HEK293 (cell line): Measurements from ENCODE around the gene SLC6A17.

Experiments used
- CTCF ChIA-PET: fragments of 350-600 bp; formaldehyde crosslinking; extraction: SDS; loops from one replicate; lab custom pipeline; 2021; ENCODE audit warnings: antibody characterized with exemption; lab: Yijun Ruan, JAX
- POLR2A ChIA-PET: fragments of 300-600 bp; formaldehyde crosslinking; extraction: SDS; loops from one replicate; lab custom pipeline; 2020; ENCODE audit warnings: antibody characterized with exemption, inconsistent platforms; lab: Yijun Ruan, JAX
- H3K27ac ChIP-seq: fragments of 200-500 bp; sonication (Bioruptor generic); 2 replicates; pipeline ENCODE4 v1.5.1; 2014; ENCODE audit warnings: low read depth, low read length, control low read depth, inconsistent platforms; ENCODE audit errors: extremely low read depth
- H3K36me3 ChIP-seq, 2 experiments: fragments of 200-500 bp in 1 of 2; sonication (Bioruptor generic) in 1 of 2; 1 replicate in 1 of 2; 2 replicates in 1 of 2; pipeline ENCODE4 v1.5.1; 2014 to 2017; ENCODE audit warnings: inconsistent platforms in 2 of 2, low read length in 2 of 2; ENCODE audit not compliant: control insufficient read depth in 2 of 2, insufficient read depth in 1 of 2
- H3K4me1 ChIP-seq: fragments of 200-500 bp; sonication (Bioruptor generic); 2 replicates; pipeline ENCODE4 v1.5.1; 2014; ENCODE audit warnings: mild to moderate bottlenecking, low read length, inconsistent platforms; ENCODE audit not compliant: control insufficient read depth, insufficient read depth
- H3K4me3 ChIP-seq: 2 replicates; pipeline ENCODE4 v1.5.1; 2011; ENCODE audit warnings: low read depth, mild to moderate bottlenecking, control low read depth, low read length, moderate library complexity
- H3K9me3 ChIP-seq: fragments of 200-500 bp; sonication (Bioruptor generic); 2 replicates; pipeline ENCODE4 v1.5.1; 2014; ENCODE audit warnings: low read depth, low read length, inconsistent platforms; ENCODE audit not compliant: control insufficient read depth, insufficient read depth
- ZBTB17 ChIP-seq: fragments of 450-650 bp; formaldehyde crosslinking; IDR thresholded peaks from 2 replicates; pipeline ENCODE4 v1.5.1; 2016; ENCODE audit warnings: missing biosample characterization, missing genetic modification characterization
- ZNF133 ChIP-seq: fragments of 450-650 bp; formaldehyde crosslinking; IDR thresholded peaks from 2 replicates; pipeline ENCODE4 v1.5.1; 2016; ENCODE audit warnings: missing biosample characterization, missing genetic modification characterization
- ZNF146 ChIP-seq: fragments of 450-650 bp; formaldehyde crosslinking; IDR thresholded peaks from 2 replicates; pipeline ENCODE4 v1.5.1; 2016; ENCODE audit warnings: missing biosample characterization, missing genetic modification characterization
- ZNF248 ChIP-seq: fragments of 450-650 bp; formaldehyde crosslinking; IDR thresholded peaks from 2 replicates; pipeline ENCODE4 v1.5.1; 2017; ENCODE audit warnings: missing biosample characterization, missing genetic modification characterization
- ZNF366 ChIP-seq: fragments of 450-650 bp; formaldehyde crosslinking; conservative IDR thresholded peaks from 2 replicates; pipeline ENCODE4 v1.5.1; 2016; ENCODE audit warnings: missing biosample characterization, missing genetic modification characterization
- ZNF426 ChIP-seq: fragments of 450-650 bp; formaldehyde crosslinking; IDR thresholded peaks from 2 replicates; pipeline ENCODE4 v1.5.1; 2017; ENCODE audit warnings: missing biosample characterization, missing genetic modification characterization, mild to moderate bottlenecking, inconsistent platforms, moderate library complexity
- ZNF529 ChIP-seq: fragments of 450-650 bp; formaldehyde crosslinking; IDR thresholded peaks from 2 replicates; pipeline ENCODE4 v1.5.1; 2017; ENCODE audit warnings: missing genetic modification characterization, missing biosample characterization; ENCODE audit not compliant: insufficient replicate concordance
- ZNF555 ChIP-seq: fragments of 450-650 bp; formaldehyde crosslinking; conservative IDR thresholded peaks from 2 replicates; pipeline ENCODE4 v1.5.1; 2017; ENCODE audit warnings: missing biosample characterization, mild to moderate bottlenecking, missing genetic modification characterization, inconsistent platforms
- ZNF629 ChIP-seq: fragments of 450-650 bp; formaldehyde crosslinking; IDR thresholded peaks from 2 replicates; pipeline ENCODE4 v1.5.1; 2017; ENCODE audit warnings: missing biosample characterization, missing genetic modification characterization
- ZSCAN23 ChIP-seq: fragments of 450-650 bp; formaldehyde crosslinking; IDR thresholded peaks from 2 replicates; pipeline ENCODE4 v1.5.1; 2016; ENCODE audit warnings: missing biosample characterization, missing genetic modification characterization
- TF ChIP-seq, protein P1 (sequence below): IDR thresholded peaks from 2 replicates; pipeline ENCODE4 v1.6.1; 2011; ENCODE audit warnings: mild to moderate bottlenecking, low read depth, low read length, borderline replicate concordance
- TF ChIP-seq, protein P2 (sequence below): fragments of 450-650 bp; formaldehyde crosslinking; IDR thresholded peaks from 2 replicates; pipeline ENCODE4 v1.5.1; 2016; ENCODE audit warnings: missing biosample characterization, missing genetic modification characterization
- TF ChIP-seq, protein P3 (sequence below): fragments of 450-650 bp; formaldehyde crosslinking; IDR thresholded peaks from 2 replicates; pipeline ENCODE4 v1.5.1; 2016; ENCODE audit warnings: missing biosample characterization, missing genetic modification characterization
- TF ChIP-seq, protein P4 (sequence below): fragments of 450-650 bp; formaldehyde crosslinking; IDR thresholded peaks from 2 replicates; pipeline ENCODE4 v1.5.1; 2016; ENCODE audit warnings: missing biosample characterization, missing genetic modification characterization
- TF ChIP-seq, protein P5 (sequence below): fragments of 450-650 bp; formaldehyde crosslinking; IDR thresholded peaks from 2 replicates; pipeline ENCODE4 v1.5.1; 2016; ENCODE audit warnings: missing biosample characterization, missing genetic modification characterization
- TF ChIP-seq, protein P6 (sequence below): fragments of 450-650 bp; formaldehyde crosslinking; IDR thresholded peaks from 2 replicates; pipeline ENCODE4 v1.5.1; 2016; ENCODE audit warnings: missing biosample characterization, missing genetic modification characterization

SLC6A17 gene

DNA sequence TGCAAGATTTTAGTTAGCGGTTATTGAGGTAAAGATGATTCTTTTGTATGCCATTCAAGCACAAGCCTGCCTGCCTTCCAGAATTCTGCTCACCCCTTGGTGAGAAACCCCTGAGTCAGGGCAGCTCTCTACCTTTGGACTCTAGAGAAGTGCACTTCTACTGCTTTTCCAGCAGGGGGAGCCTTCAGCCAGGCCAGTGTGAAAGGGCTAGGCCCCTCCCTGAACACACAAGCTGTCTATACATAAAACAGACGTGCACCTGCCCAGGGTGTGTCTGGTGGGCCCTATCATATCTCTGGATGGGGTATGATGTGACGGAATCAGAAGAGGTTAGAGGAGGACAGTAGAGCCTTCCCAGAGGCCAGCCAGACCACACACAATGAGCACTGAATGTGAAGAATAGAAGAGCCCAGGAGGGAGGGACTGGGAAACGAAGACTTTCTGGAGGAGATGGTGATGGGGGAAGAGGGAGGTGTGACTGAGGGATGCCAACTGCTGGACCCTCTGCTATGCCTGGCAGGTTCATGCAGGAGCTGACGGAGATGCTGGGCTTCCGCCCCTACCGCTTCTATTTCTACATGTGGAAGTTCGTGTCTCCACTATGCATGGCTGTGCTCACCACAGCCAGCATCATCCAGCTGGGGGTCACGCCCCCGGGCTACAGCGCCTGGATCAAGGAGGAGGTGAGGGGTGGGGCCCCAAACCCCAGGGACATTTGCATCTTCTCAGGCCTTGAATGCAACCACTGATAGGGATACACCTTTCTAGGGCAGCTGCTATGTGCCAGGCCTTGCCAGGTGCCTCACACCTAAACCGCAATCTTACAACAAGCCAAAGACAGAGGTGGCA lies 46.8 kb downstream of the SLC6A17 start (continued):
- TF ChIP-seq, protein P1, sequence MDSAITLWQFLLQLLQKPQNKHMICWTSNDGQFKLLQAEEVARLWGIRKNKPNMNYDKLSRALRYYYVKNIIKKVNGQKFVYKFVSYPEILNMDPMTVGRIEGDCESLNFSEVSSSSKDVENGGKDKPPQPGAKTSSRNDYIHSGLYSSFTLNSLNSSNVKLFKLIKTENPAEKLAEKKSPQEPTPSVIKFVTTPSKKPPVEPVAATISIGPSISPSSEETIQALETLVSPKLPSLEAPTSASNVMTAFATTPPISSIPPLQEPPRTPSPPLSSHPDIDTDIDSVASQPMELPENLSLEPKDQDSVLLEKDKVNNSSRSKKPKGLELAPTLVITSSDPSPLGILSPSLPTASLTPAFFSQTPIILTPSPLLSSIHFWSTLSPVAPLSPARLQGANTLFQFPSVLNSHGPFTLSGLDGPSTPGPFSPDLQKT, result no peak
- TF ChIP-seq, protein P2, sequence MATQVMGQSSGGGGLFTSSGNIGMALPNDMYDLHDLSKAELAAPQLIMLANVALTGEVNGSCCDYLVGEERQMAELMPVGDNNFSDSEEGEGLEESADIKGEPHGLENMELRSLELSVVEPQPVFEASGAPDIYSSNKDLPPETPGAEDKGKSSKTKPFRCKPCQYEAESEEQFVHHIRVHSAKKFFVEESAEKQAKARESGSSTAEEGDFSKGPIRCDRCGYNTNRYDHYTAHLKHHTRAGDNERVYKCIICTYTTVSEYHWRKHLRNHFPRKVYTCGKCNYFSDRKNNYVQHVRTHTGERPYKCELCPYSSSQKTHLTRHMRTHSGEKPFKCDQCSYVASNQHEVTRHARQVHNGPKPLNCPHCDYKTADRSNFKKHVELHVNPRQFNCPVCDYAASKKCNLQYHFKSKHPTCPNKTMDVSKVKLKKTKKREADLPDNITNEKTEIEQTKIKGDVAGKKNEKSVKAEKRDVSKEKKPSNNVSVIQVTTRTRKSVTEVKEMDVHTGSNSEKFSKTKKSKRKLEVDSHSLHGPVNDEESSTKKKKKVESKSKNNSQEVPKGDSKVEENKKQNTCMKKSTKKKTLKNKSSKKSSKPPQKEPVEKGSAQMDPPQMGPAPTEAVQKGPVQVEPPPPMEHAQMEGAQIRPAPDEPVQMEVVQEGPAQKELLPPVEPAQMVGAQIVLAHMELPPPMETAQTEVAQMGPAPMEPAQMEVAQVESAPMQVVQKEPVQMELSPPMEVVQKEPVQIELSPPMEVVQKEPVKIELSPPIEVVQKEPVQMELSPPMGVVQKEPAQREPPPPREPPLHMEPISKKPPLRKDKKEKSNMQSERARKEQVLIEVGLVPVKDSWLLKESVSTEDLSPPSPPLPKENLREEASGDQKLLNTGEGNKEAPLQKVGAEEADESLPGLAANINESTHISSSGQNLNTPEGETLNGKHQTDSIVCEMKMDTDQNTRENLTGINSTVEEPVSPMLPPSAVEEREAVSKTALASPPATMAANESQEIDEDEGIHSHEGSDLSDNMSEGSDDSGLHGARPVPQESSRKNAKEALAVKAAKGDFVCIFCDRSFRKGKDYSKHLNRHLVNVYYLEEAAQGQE (tag by site-specific recombination), result no peak
- TF ChIP-seq, protein P3, sequence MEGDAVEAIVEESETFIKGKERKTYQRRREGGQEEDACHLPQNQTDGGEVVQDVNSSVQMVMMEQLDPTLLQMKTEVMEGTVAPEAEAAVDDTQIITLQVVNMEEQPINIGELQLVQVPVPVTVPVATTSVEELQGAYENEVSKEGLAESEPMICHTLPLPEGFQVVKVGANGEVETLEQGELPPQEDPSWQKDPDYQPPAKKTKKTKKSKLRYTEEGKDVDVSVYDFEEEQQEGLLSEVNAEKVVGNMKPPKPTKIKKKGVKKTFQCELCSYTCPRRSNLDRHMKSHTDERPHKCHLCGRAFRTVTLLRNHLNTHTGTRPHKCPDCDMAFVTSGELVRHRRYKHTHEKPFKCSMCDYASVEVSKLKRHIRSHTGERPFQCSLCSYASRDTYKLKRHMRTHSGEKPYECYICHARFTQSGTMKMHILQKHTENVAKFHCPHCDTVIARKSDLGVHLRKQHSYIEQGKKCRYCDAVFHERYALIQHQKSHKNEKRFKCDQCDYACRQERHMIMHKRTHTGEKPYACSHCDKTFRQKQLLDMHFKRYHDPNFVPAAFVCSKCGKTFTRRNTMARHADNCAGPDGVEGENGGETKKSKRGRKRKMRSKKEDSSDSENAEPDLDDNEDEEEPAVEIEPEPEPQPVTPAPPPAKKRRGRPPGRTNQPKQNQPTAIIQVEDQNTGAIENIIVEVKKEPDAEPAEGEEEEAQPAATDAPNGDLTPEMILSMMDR (tag by site-specific recombination), result peak; percentile 63; the same call in 1 of the 2 replicates
- no peak for TF ChIP-seq ZNF555 (tag by site-specific recombination)
- no peak for TF ChIP-seq ZNF426 (tag by site-specific recombination)
- 0 out of 2 replicates have a peak, but pooled peaks have one; percentile 34 for TF ChIP-seq ZBTB17 (tag by site-specific recombination)

DNA sequence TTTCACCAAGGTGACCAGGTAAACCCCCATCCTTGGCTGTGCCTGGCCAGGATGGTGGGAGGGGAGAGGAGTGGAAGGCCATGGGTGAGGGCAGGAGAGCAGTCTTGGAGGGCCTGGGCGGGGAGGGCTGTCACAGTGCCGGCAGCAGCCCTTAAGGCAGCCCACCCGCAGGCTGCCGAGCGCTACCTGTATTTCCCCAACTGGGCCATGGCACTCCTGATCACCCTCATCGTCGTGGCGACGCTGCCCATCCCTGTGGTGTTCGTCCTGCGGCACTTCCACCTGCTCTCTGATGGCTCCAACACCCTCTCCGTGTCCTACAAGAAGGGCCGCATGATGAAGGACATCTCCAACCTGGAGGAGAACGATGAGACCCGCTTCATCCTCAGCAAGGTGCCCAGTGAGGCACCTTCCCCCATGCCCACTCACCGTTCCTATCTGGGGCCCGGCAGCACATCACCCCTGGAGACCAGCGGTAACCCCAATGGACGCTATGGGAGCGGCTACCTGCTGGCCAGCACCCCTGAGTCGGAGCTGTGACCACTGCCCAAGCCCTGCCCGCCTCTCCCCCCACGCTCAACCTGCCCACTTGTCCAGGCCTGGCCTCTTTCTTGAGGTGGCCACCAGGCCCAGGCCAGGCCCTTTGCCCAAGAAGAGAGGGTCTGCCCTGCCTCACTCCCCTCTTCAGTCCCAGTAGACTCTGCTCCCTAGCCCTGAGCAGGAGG lies 47.8 kb downstream of the SLC6A17 start:
- TF ChIP-seq ZNF529 (tag by site-specific recombination), result no peak
- no peak for TF ChIP-seq ZNF426 (tag by site-specific recombination)
- TF ChIP-seq ZNF629 (tag by site-specific recombination), result no peak
- TF ChIP-seq, protein P4, sequence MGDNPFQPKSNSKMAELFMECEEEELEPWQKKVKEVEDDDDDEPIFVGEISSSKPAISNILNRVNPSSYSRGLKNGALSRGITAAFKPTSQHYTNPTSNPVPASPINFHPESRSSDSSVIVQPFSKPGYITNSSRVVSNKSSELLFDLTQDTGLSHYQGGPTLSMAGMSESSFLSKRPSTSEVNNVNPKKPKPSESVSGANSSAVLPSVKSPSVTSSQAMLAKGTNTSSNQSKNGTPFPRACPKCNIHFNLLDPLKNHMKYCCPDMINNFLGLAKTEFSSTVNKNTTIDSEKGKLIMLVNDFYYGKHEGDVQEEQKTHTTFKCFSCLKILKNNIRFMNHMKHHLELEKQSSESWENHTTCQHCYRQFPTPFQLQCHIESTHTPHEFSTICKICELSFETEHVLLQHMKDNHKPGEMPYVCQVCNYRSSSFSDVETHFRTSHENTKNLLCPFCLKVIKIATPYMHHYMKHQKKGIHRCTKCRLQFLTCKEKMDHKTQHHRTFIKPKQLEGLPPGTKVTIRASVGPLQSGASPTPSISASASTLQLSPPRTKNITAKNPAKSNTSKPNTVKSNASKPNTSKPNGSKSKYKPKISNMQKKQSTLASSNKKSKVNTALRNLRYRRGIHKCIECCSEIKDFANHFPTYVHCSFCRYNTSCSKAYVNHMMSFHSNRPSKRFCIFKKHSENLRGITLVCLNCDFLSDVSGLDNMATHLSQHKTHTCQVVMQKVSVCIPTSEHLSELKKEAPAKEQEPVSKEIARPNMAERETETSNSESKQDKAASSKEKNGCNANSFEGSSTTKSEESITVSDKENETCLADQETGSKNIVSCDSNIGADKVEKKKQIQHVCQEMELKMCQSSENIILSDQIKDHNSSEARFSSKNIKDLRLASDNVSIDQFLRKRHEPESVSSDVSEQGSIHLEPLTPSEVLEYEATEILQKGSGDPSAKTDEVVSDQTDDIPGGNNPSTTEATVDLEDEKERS (tag by site-specific recombination), result no peak
- TF ChIP-seq, protein P5, sequence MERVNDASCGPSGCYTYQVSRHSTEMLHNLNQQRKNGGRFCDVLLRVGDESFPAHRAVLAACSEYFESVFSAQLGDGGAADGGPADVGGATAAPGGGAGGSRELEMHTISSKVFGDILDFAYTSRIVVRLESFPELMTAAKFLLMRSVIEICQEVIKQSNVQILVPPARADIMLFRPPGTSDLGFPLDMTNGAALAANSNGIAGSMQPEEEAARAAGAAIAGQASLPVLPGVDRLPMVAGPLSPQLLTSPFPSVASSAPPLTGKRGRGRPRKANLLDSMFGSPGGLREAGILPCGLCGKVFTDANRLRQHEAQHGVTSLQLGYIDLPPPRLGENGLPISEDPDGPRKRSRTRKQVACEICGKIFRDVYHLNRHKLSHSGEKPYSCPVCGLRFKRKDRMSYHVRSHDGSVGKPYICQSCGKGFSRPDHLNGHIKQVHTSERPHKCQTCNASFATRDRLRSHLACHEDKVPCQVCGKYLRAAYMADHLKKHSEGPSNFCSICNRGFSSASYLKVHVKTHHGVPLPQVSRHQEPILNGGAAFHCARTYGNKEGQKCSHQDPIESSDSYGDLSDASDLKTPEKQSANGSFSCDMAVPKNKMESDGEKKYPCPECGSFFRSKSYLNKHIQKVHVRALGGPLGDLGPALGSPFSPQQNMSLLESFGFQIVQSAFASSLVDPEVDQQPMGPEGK (tag by site-specific recombination), result no peak
- TF ChIP-seq ZNF366, result no peak
- no peak for TF ChIP-seq ZNF133 (tag by site-specific recombination)
- TF ChIP-seq, protein P6, sequence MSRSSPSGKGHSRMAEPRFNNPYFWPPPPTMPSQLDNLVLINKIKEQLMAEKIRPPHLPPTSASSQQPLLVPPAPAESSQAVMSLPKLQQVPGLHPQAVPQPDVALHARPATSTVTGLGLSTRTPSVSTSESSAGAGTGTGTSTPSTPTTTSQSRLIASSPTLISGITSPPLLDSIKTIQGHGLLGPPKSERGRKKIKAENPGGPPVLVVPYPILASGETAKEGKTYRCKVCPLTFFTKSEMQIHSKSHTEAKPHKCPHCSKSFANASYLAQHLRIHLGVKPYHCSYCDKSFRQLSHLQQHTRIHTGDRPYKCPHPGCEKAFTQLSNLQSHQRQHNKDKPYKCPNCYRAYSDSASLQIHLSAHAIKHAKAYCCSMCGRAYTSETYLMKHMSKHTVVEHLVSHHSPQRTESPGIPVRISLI, result no peak
- TF ChIP-seq ZNF248 (tag by site-specific recombination), result no peak
- no peak for TF ChIP-seq ZSCAN23 (tag by site-specific recombination)
- TF ChIP-seq ZNF146 (tag by site-specific recombination), result no peak

More for the DNA sequence above, 47.8 kb downstream of the SLC6A17 start:
- Histone ChIP-seq H3K36me3 (no peaks in the 10 kb centered on the region), H3K27ac (no peak overlapping the region), H3K4me3 (no peak overlapping the region), H3K9me3 (no peaks in the 10 kb centered on the region), H3K4me1 (no peaks in the 10 kb centered on the region)
- POLR2A ChIA-PET, result no interaction called here
- CTCF ChIA-PET, result interaction anchor here (0.5 to 20.2 kb wide), 19 partner anchors 9 to 300 kb away, joined by 3 to 662 read pairs (median 9); partner anchors contain the start of gene KCNC4
